Calu3 (cell line): ENCODE measurements around the gene SULF2. TPM values are rescaled to one million over a fixed set of nuclear protein-coding genes. Genes with fewer than 3 reads are reported as not detected.

Source experiments
- BruUV-seq: library from RNA; stranded (reverse); fragments of 400-500 nt; replicated peaks from 2 replicates; lab custom pipeline; 2021; lab: Mats Ljungman, UMichigan
- CTCF ChIA-PET: fragments of 300-600 bp; sonication (Branson Sonifier 250); formaldehyde crosslinking; loops from one replicate; lab custom pipeline; 2022; ENCODE audit warnings: antibody characterized with exemption; lab: Charles Lee
- DNase-seq: peaks from one replicate; pipeline ENCODE4 v3.0.0; 2022
- H3K27ac Mint-ChIP-seq: one replicate; pipeline ENCODE4 v1.8.0; 2022; ENCODE audit warnings: mixed read lengths; ENCODE audit not compliant: unreplicated experiment
- H3K27me3 Mint-ChIP-seq: one replicate; pipeline ENCODE4 v1.8.0; 2022; ENCODE audit warnings: mixed read lengths; ENCODE audit not compliant: unreplicated experiment
- H3K36me3 Mint-ChIP-seq: one replicate; pipeline ENCODE4 v1.8.0; 2022; ENCODE audit warnings: mild to moderate bottlenecking, moderate library complexity, mixed read lengths; ENCODE audit not compliant: insufficient read depth, unreplicated experiment
- H3K4me1 Mint-ChIP-seq: one replicate; pipeline ENCODE4 v1.8.0; 2022; ENCODE audit warnings: mild to moderate bottlenecking, low read depth, mixed read lengths; ENCODE audit not compliant: unreplicated experiment
- H3K4me3 Mint-ChIP-seq: one replicate; pipeline ENCODE4 v1.8.0; 2022; ENCODE audit warnings: mild to moderate bottlenecking, low read depth, moderate library complexity, mixed read lengths; ENCODE audit not compliant: unreplicated experiment
- H3K9me3 Mint-ChIP-seq: one replicate; pipeline ENCODE4 v1.8.0; 2022; ENCODE audit warnings: low read depth, mixed read lengths; ENCODE audit not compliant: unreplicated experiment
- CTCF ChIP-seq: fragments of 200-600 bp; IDR thresholded peaks from one replicate; pipeline ENCODE4 v1.8.0; 2022; ENCODE audit warnings: antibody characterized with exemption; ENCODE audit not compliant: unreplicated experiment
- intact Hi-C: fragments of 100-400 bp; cut with micrococcal nuclease; formaldehyde crosslinking; loops from one replicate; pipeline ENCODE4 v1.10.0; 2022; ENCODE audit not compliant: unreplicated experiment
- total RNA-seq: library from RNA; stranded (reverse); gene quantifications from 2 replicates; pipeline ENCODE4 v1.2.3, GENCODE V29; 2022

SULF2 gene
- total RNA-seq, 1 experiment from 2014 or later = 112 TPM

- H3K9me3 Mint-ChIP-seq = no peaks in the 10 kb centered on the region
- no peak overlapping the region for H3K4me3 Mint-ChIP-seq
- H3K27me3 Mint-ChIP-seq = no peaks in the 10 kb centered on the region
- CTCF ChIA-PET = interaction anchor here (1.2 kb wide), 1 partner anchor 18 kb away, joined by 4 read pairs; no protein-coding TSS in a partner anchor
- no TSS peak for BruUV-seq
- H3K27ac Mint-ChIP-seq = no peak overlapping the region
- no peaks in the 10 kb centered on the region for H3K4me1 Mint-ChIP-seq
- no peak for TF ChIP-seq CTCF
- H3K36me3 Mint-ChIP-seq = no peaks in the 10 kb centered on the region
- no peak for DNase-seq
- intact Hi-C loops = no loop called here
These were observed 43.3 kb downstream of the SULF2 start for GRCh38 chr20:47741669-47742608.

GRCh38 chr20:47740862-47741184, 44.5 kb downstream of the SULF2 start:
- CTCF ChIA-PET = interaction anchor here (1.2 kb wide), 1 partner anchor 15 kb away, joined by 3 read pairs; no protein-coding TSS in a partner anchor
- intact Hi-C loops = no loop called here
- Mint-ChIP-seq H3K4me1 (no peaks in the 10 kb centered on the region), H3K27ac (no peak overlapping the region), H3K36me3 (no peaks in the 10 kb centered on the region), H3K4me3 (no peak overlapping the region), H3K27me3 (no peaks in the 10 kb centered on the region), H3K9me3 (no peaks in the 10 kb centered on the region)
- no peak for DNase-seq
- no TSS peak for BruUV-seq
- TF ChIP-seq CTCF = no peak

- BruUV-seq = no TSS peak
- TF ChIP-seq CTCF = no peak
- Mint-ChIP-seq H3K27ac (no peak overlapping the region), H3K4me3 (no peak overlapping the region), H3K27me3 (no peaks in the 10 kb centered on the region), H3K4me1 (no peaks in the 10 kb centered on the region), H3K36me3 (no peaks in the 10 kb centered on the region), H3K9me3 (no peaks in the 10 kb centered on the region)
- CTCF ChIA-PET = interaction anchor here (1.2 kb wide), 1 partner anchor 15 kb away, joined by 3 read pairs; no protein-coding TSS in a partner anchor
- intact Hi-C loops = no loop called here
- no peak for DNase-seq
These were observed 45.0 kb downstream of the SULF2 start for GRCh38 chr20:47740121-47740861.

GRCh38 chr20:47737923-47738322, 47.4 kb downstream of the SULF2 start:
- no peaks in the 10 kb centered on the region for H3K36me3 Mint-ChIP-seq
- no peaks in the 10 kb centered on the region for H3K4me1 Mint-ChIP-seq
- DNase-seq = no peak
- intact Hi-C loops = no loop called here
- CTCF ChIA-PET = no interaction called here
- H3K4me3 Mint-ChIP-seq = no peak overlapping the region
- BruUV-seq = no TSS peak
- no peaks in the 10 kb centered on the region for H3K9me3 Mint-ChIP-seq
- no peak overlapping the region for H3K27ac Mint-ChIP-seq
- H3K27me3 Mint-ChIP-seq = no peaks in the 10 kb centered on the region
- no peak for TF ChIP-seq CTCF
